Muscle layer of duodenum (tissue), 2 donors: ENCODE data around the gene APOE.

Experiments
- H3K27ac ChIP-seq: one replicate; pipeline ENCODE4 v1.7.0; 2013; ENCODE audit warnings: mild to moderate bottlenecking, low read length
- H3K27me3 ChIP-seq: one replicate; pipeline ENCODE4 v1.7.0; 2013; ENCODE audit warnings: low read depth, mild to moderate bottlenecking, control low read depth, low read length
- H3K36me3 ChIP-seq, 2 donors: one replicate each; pipeline ENCODE4 v1.7.0; 2013; ENCODE audit warnings: low read length in 2 of 2, control low read depth in 1 of 2, mild to moderate bottlenecking in 1 of 2; ENCODE audit not compliant: insufficient read depth in 2 of 2, control insufficient read depth in 1 of 2
- H3K4me1 ChIP-seq, 2 donors: one replicate each; pipeline ENCODE4 v1.7.0; 2013; ENCODE audit warnings: low read length in 2 of 2, mild to moderate bottlenecking in 2 of 2, control low read depth in 1 of 2, moderate library complexity in 1 of 2; ENCODE audit not compliant: insufficient read depth in 2 of 2, control insufficient read depth in 1 of 2
- H3K4me3 ChIP-seq, 2 donors: one replicate each; pipeline ENCODE4 v1.7.0; 2013; ENCODE audit warnings: low read length in 2 of 2, low read depth in 1 of 2, mild to moderate bottlenecking in 1 of 2
- H3K9me3 ChIP-seq, 2 donors: one replicate each; pipeline ENCODE4 v1.7.0; 2013; ENCODE audit warnings: low read length in 2 of 2, control low read depth in 1 of 2, mild to moderate bottlenecking in 1 of 2; ENCODE audit not compliant: control insufficient read depth in 1 of 2
- donor health status: healthy.

Gene APOE

DNA sequence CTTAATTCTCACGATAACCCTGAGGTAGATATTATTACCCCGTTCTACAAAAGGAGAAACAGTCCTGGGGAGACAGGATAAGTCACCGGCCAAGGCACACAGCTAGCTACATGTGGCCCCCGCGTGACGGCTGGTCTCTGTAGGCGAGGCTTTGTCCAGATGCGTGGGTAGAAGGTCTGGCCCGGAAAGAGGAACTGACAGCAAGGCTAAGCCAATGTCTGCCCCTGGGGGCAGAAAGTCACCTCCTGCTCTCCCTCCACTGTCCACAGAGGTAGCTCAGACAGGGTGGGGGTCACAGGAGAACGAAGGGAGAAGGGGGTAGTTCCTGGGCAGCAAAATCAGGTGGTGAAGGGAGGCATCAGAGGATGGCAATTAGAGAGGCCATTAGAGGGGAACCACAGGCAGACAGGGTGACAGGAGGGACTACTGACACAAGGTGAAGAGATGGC is 38.2 kb downstream of the APOE start:
- H3K4me3 ChIP-seq, result no peak overlapping the region
- H3K27me3 ChIP-seq, result no peaks in the 10 kb centered on the region
- H3K9me3 ChIP-seq, result no peaks in the 10 kb centered on the region
- H3K4me1 ChIP-seq, result no peaks in the 10 kb centered on the region
- H3K27ac ChIP-seq, result no peak overlapping the region
- H3K36me3 ChIP-seq, result no peaks in the 10 kb centered on the region

DNA sequence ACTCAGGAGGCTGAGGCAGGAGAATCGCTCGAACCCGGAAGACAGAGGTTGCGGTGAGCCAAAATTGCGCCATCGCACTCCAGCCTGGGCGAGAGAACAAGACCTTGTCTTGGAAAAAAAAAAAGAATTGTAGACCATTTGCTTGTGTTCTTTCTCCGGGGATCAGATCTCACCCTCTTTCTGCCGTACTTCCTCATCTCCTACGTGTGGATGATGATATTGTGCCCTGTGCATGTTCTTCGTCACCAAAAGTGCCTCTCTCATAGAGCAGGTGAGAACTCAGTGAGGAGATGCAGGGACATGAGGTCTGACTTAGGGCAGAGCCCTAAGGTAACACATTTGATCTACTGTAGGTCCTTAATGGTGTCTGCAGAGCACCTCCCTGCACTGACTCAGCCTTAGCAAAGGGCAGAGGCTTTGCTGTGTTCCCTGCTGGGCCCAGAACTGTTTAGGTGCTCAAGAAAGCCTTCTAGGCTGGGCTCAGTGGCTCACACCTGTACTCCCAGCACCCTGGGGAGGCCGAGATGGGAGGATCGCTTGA is 41.5 kb downstream of the APOE start:
- H3K4me3 ChIP-seq, result no peak overlapping the region
- H3K4me1 ChIP-seq, result peaks cover 0 to 4% of the 10 kb centered on the region in 2 donors
- H3K27me3 ChIP-seq, result no peaks in the 10 kb centered on the region
- peaks cover 0 to 14% of the 10 kb centered on the region in 2 donors for H3K36me3 ChIP-seq
- no peaks in the 10 kb centered on the region for H3K9me3 ChIP-seq
- no peak overlapping the region for H3K27ac ChIP-seq

DNA sequence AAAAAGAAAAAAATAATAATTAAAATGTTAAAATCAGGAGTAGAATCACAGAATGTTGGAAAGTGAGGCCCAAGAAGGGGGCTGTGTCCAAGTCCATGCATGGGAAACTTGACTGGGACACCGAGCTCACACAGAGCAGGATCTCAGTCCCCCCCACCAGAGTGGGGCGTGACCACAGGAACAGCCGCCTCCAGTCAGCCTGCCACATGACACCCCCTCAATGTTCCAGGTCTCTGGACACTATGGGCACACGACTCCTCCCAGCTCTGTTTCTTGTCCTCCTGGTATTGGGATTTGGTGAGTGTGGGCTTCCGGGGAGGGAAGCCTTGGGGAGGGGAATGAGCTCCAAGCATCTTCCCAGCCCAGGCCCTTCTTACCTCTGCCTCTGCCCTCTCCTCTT is 42.6 kb downstream of the APOE start:
- no peaks in the 10 kb centered on the region for H3K9me3 ChIP-seq
- H3K4me1 ChIP-seq, result peaks cover 0 to 4% of the 10 kb centered on the region in 2 donors
- peaks cover 0 to 14% of the 10 kb centered on the region in 2 donors for H3K36me3 ChIP-seq
- H3K27me3 ChIP-seq, result no peaks in the 10 kb centered on the region
- no peak overlapping the region for H3K4me3 ChIP-seq
- no peak overlapping the region for H3K27ac ChIP-seq

GRCh38 chr19:44948763-44949374 is 43.3 kb downstream of the APOE start:
- peaks cover 0 to 14% of the 10 kb centered on the region in 2 donors for H3K36me3 ChIP-seq
- no peaks in the 10 kb centered on the region for H3K9me3 ChIP-seq
- H3K27me3 ChIP-seq, result no peaks in the 10 kb centered on the region
- no peak overlapping the region for H3K27ac ChIP-seq
- H3K4me3 ChIP-seq, result no peak overlapping the region
- H3K4me1 ChIP-seq, result peaks cover 0 to 10% of the 10 kb centered on the region in 2 donors

- peaks cover 0 to 15% of the 10 kb centered on the region in 2 donors for H3K36me3 ChIP-seq
- H3K4me1 ChIP-seq, result peaks cover 0 to 15% of the 10 kb centered on the region in 2 donors
- H3K27ac ChIP-seq, result no peak overlapping the region
These were observed 44.0 kb downstream of the APOE start for GRCh38 chr19:44949550-44949949.

DNA sequence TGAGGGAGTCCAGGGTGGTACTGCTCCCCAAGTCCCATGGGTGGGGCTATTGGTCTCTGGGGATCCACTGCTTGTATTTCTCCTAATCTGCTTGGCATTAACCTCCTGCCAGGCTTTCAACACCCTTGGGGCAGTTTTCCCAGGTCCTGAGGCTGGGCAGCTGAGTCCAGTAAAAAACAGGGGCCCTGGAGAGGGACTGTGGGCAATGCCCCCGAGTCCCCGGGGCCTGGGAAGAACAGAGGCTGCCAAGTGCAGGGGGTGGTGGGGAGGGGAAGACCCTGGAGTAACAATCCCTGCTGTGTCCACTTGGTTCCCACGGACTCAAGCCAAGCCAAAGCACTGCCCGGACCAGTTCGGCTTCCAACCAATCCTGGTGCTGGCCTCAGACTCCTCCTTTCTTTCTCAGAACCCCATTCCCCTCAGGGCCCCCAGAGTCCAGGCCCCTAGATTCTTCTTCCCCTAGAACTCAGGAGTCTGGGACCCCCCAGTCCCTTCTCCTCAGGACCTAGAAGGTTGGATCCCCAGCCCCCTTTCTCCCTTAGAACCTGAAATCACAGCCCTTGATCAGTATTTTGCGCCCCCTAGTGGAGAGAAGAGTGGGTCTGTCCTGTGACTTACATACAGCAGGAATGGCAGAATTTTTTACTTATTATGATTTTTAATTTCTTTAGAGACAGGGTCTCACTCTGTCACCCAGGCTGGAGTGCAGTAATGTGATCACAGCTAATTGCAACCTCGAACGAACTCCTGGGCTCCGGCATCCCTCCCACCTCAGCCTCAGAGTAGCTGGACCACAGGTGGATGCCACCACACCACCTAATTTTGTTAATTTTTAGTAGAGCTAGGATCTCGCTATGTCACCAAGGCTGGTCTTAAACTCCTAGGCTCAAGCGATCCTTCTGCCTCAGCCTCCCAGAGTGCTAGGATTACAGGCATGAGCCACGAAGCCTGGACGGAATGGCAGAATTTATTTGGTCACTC is 45.9 kb downstream of the APOE start:
- H3K4me3 ChIP-seq, result no peak overlapping the region
- no peaks in the 10 kb centered on the region for H3K27me3 ChIP-seq

More at GRCh38 chr19:44949550-44949949, 44.0 kb downstream of the APOE start:
- H3K4me3 ChIP-seq, result no peak overlapping the region
- no peaks in the 10 kb centered on the region for H3K27me3 ChIP-seq
- H3K9me3 ChIP-seq, result no peaks in the 10 kb centered on the region

DNA sequence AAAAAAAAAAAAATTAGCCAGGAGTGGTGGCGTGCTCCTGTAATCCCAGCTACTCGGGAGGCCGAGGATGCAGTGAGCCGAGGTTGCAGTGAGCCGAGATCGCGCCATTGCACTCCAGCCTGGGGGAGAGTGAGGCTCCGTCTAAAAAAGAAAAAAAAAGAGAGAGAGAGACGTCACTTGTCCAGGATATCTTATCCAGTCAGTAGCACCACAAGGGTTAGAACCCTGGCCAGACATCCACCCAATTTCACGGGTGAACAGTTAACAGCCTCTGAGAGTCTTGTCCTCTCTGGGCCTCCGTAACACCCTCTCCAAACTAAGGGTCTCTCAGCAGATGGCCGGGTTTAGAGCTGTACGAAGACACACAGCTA is 48.7 kb downstream of the APOE start:
- Histone ChIP-seq H3K27ac (peak overlapping the region; percentile 95), H3K4me3 (peak overlapping the region; percentile 95 to 96), H3K9me3 (no peaks in the 10 kb centered on the region), H3K27me3 (no peaks in the 10 kb centered on the region), H3K36me3 (peaks cover 0 to 19% of the 10 kb centered on the region in 2 donors), H3K4me1 (peaks cover 14 to 41% of the 10 kb centered on the region in 2 donors)

More for the DNA sequence above, 45.9 kb downstream of the APOE start:
- Histone ChIP-seq H3K27ac (no peak overlapping the region), H3K9me3 (no peaks in the 10 kb centered on the region), H3K4me1 (peaks cover 6 to 22% of the 10 kb centered on the region in 2 donors), H3K36me3 (peaks cover 0 to 19% of the 10 kb centered on the region in 2 donors)

- H3K4me1 ChIP-seq, result peaks cover 14 to 41% of the 10 kb centered on the region in 2 donors
- H3K9me3 ChIP-seq, result no peaks in the 10 kb centered on the region
- peak within 1 kb of the TSS; percentile 95 for H3K27ac ChIP-seq
- H3K4me3 ChIP-seq, result peak within 1 kb of the TSS; percentile 95 to 96
- no peaks in the 10 kb centered on the region for H3K27me3 ChIP-seq
- peaks cover 0 to 13% of the 10 kb centered on the region in 2 donors for H3K36me3 ChIP-seq
These were observed 49.3 kb downstream of the APOE start, which contains the start of gene CLPTM1 for GRCh38 chr19:44954649-44955504. TSS of gene CLPTM1 (plus strand) at chr19:44955380. CDS start at chr19:44955396, 16 bp downstream.

- H3K36me3 ChIP-seq, result peaks cover 0 to 7% of the 10 kb centered on the region in 2 donors
- no peaks in the 10 kb centered on the region for H3K9me3 ChIP-seq
- peak overlapping the region; percentile 95 to 96 for H3K4me3 ChIP-seq
- peak overlapping the region; percentile 61 for H3K27ac ChIP-seq
- H3K4me1 ChIP-seq, result peaks cover 14 to 41% of the 10 kb centered on the region in 2 donors
- no peaks in the 10 kb centered on the region for H3K27me3 ChIP-seq
These were observed 50.2 kb downstream of the APOE start for GRCh38 chr19:44955505-44956439.

DNA sequence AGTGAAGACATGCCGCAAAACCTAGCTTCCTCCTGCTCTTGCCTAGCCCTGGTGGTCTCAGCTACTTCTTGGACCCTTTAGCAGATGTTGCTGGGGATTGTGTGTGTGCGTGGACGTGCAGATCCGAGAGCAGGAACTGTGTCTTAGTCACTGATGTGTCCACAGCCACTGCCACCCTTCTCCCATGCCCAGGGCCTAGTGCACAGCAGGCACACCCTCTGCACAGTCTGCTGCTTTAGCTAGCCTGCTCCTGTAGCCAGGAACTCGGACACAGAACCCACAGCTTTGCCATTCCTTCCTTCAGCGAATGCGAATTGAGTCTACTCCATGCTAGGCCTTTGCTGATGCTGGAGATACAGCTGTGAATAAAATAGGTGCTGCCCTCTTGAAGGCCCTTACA is 51.9 kb downstream of the APOE start:
- Histone ChIP-seq H3K9me3 (no peaks in the 10 kb centered on the region), H3K36me3 (peaks cover 5 to 7% of the 10 kb centered on the region in 2 donors), H3K27ac (no peak overlapping the region), H3K4me3 (no peak overlapping the region), H3K4me1 (peaks cover 14 to 37% of the 10 kb centered on the region in 2 donors), H3K27me3 (no peaks in the 10 kb centered on the region)
